Spleen (tissue), 7 donors: ENCODE measurements around the gene CBARP.

Experiments
- POLR2A ChIP-seq, 3 donors: fragments of 450-650 bp; IDR thresholded peaks; one replicate each; pipeline ENCODE4 v1.5.1; 2017; ENCODE audit warnings: antibody characterized with exemption in 3 of 3, mild to moderate bottlenecking in 1 of 3
- POLR2AphosphoS5 ChIP-seq, 3 donors: sonication (generic); formaldehyde crosslinking; IDR thresholded peaks; one replicate each; pipeline ENCODE4 v1.5.1; 2017; ENCODE audit warnings: antibody characterized with exemption in 3 of 3
- TF ChIP-seq, protein P1 (sequence below), 11 experiments: fragments of 200-600 bp in 7 of 11; fragments of 450-650 bp in 4 of 11; sonication (generic) in 4 of 11; IDR thresholded peaks in 8 of 11; conservative IDR thresholded peaks in 3 of 11; 1 replicate in 7 of 11; 2 replicates in 4 of 11; pipeline versions ENCODE4 v1.4.0 to v1.8.0; 2016 to 2021; ENCODE audit warnings: antibody characterized with exemption in 11 of 11, inconsistent platforms in 4 of 11, mild to moderate bottlenecking in 1 of 11
- donor health status: DM: no; HTN: no; CAD: no; lungs with moderate emphysema.
- donor health status: DM: no; HTN: no; CAD: no.
- donor health status: DM: no; HTN: no; CAD: no.

DNA sequence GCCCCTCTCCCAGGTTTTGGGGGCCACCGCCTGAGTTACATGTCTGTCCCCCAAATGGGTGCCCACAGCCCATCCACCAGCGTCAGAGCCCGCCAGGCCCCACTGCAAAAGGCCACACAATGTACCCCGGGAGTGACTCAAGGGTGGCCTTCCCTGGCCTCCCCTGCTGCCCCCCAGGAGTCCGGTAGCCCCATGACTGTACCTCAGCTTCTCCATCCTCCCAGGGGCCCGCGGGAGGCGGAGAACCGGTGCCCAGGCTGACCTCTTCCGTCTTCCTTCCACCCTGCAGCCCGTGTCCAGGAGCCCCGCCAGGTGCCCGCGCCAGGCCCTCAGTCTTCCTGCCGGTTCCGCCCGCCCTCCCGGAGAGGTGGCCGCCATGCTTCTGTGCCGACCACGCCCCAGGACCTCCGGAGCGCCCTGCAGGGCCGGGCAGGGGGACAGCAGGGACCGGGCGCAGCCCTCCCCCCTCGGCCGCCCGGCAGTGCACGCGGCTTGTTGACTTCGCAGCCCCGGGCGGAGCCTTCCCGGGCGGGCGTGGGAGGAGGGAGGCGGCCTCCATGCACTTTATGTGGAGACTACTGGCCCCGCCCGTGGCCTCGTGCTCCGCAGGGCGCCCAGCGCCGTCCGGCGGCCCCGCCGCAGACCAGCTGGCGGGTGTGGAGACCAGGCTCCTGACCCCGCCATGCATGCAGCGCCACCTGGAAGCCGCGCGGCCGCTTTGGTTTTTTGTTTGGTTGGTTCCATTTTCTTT lies 10.3 kb downstream of the CBARP start:
- TF ChIP-seq, protein P1, sequence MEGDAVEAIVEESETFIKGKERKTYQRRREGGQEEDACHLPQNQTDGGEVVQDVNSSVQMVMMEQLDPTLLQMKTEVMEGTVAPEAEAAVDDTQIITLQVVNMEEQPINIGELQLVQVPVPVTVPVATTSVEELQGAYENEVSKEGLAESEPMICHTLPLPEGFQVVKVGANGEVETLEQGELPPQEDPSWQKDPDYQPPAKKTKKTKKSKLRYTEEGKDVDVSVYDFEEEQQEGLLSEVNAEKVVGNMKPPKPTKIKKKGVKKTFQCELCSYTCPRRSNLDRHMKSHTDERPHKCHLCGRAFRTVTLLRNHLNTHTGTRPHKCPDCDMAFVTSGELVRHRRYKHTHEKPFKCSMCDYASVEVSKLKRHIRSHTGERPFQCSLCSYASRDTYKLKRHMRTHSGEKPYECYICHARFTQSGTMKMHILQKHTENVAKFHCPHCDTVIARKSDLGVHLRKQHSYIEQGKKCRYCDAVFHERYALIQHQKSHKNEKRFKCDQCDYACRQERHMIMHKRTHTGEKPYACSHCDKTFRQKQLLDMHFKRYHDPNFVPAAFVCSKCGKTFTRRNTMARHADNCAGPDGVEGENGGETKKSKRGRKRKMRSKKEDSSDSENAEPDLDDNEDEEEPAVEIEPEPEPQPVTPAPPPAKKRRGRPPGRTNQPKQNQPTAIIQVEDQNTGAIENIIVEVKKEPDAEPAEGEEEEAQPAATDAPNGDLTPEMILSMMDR (IDR thresholded peaks at IDR 0.05 in 8 of 11, conservative IDR thresholded peaks at IDR 0.05 in 3 of 11), result no peak
- TF ChIP-seq POLR2AphosphoS5 (IDR thresholded peaks at IDR 0.05) (peak in 1 of 3 donors; percentile 11), POLR2A (IDR thresholded peaks at IDR 0.05) (no peak)
